Measurements from ENCODE around the gene LRP2BP.

Gene LRP2BP

GRCh38 chr4:185426960-185427688 is 31.4 kb upstream of the LRP2BP start:
- Histone ChIP-seq H3K27ac (no peak overlapping the region), H3K36me3 (replicated peaks) (no peaks in the 10 kb centered on the region), H3K27me3 (replicated peaks) (no peaks in the 10 kb centered on the region), H3K4me3 (ENCODE audit: low read depth, low read length) (no peak overlapping the region)
- in situ Hi-C loops (cut with HindIII; ENCODE audit: low pct_ligation_motif_present, low sequenced_read_pairs) = no loop called here
- no peak for TF ChIP-seq CTCF (IDR thresholded peaks at IDR 0.05; ENCODE audit: low read depth, low read length, missing control alignments)
- DNase-seq = no peak

GRCh38 chr4:185425647-185426352 is 30.1 kb upstream of the LRP2BP start, which contains the start of gene UFSP2:
Gene UFSP2, minus strand, starts transcription at chr4:185425964. Its CDS starts 96 bp downstream, at chr4:185425868.
- H3K36me3 ChIP-seq (replicated peaks) = no peaks in the 10 kb centered on the region
- H3K27me3 ChIP-seq (replicated peaks) = no peaks in the 10 kb centered on the region
- no peak for TF ChIP-seq CTCF (IDR thresholded peaks at IDR 0.05; ENCODE audit: low read depth, low read length, missing control alignments)
- peak within 1 kb of the TSS; percentile 92 for H3K4me3 ChIP-seq (ENCODE audit: low read depth, low read length)
- DNase-seq = peak; percentile 81
- H3K27ac ChIP-seq = peak within 1 kb of the TSS; percentile 100
- in situ Hi-C loops (cut with HindIII; ENCODE audit: low pct_ligation_motif_present, low sequenced_read_pairs) = no loop called here

- H3K4me3 ChIP-seq (ENCODE audit: low read depth, low read length) = peak overlapping the region; percentile 92
- no peaks in the 10 kb centered on the region for H3K36me3 ChIP-seq (replicated peaks)
- no peaks in the 10 kb centered on the region for H3K27me3 ChIP-seq (replicated peaks)
- in situ Hi-C loops (cut with HindIII; ENCODE audit: low pct_ligation_motif_present, low sequenced_read_pairs) = no loop called here
- H3K27ac ChIP-seq = peak overlapping the region; percentile 100
- DNase-seq = no peak
- no peak for TF ChIP-seq CTCF (IDR thresholded peaks at IDR 0.05; ENCODE audit: low read depth, low read length, missing control alignments)
These were observed 29.4 kb upstream of the LRP2BP start for GRCh38 chr4:185424905-185425646.

GRCh38 chr4:185421366-185422124 is 25.8 kb upstream of the LRP2BP start:
- DNase-seq = peak; percentile 68
- Histone ChIP-seq H3K27me3 (replicated peaks) (no peaks in the 10 kb centered on the region), H3K36me3 (replicated peaks) (peaks cover 18% of the 10 kb centered on the region), H3K27ac (no peak overlapping the region), H3K4me3 (ENCODE audit: low read depth, low read length) (no peak overlapping the region)
- TF ChIP-seq CTCF (IDR thresholded peaks at IDR 0.05; ENCODE audit: low read depth, low read length, missing control alignments) = no peak
- in situ Hi-C loops (cut with HindIII; ENCODE audit: low pct_ligation_motif_present, low sequenced_read_pairs) = no loop called here

- TF ChIP-seq CTCF (IDR thresholded peaks at IDR 0.05; ENCODE audit: low read depth, low read length, missing control alignments) = no peak
- DNase-seq = no peak
- in situ Hi-C loops (cut with HindIII; ENCODE audit: low pct_ligation_motif_present, low sequenced_read_pairs) = no loop called here
- peaks cover 32% of the 10 kb centered on the region for H3K36me3 ChIP-seq (replicated peaks)
- no peaks in the 10 kb centered on the region for H3K27me3 ChIP-seq (replicated peaks)
- H3K27ac ChIP-seq = no peak overlapping the region
- H3K4me3 ChIP-seq (ENCODE audit: low read depth, low read length) = no peak overlapping the region
These were observed 21.2 kb upstream of the LRP2BP start for GRCh38 chr4:185416955-185417354.
